SK-N-SH (cell line): ENCODE measurements around the gene CLMP. TPM values are rescaled to one million over a fixed set of nuclear protein-coding genes. Genes with fewer than 3 reads are reported as not detected.

Source experiments
- CTCF ChIA-PET: fragments of 300-600, 350-600 bp; formaldehyde crosslinking; extraction: SDS; loops from one replicate; lab custom pipeline; 2021; lab: Yijun Ruan, JAX
- POLR2A ChIA-PET: fragments of 350-600 bp; sonication (Branson Sonifier 250); formaldehyde crosslinking; extraction: SDS; loops from one replicate; lab custom pipeline; 2020; ENCODE audit warnings: antibody characterized with exemption, inconsistent platforms; lab: Yijun Ruan, JAX
- DNase-seq: peaks from one replicate; pipeline ENCODE4 v3.0.0; 2012
- H2AFZ ChIP-seq: fragments of 200-600 bp; sonication (generic); 2 replicates; pipeline ENCODE4 v1.8.1; 2016; ENCODE audit warnings: antibody characterized with exemption, mild to moderate bottlenecking, low read depth
- H3F3A ChIP-seq: fragments of 200-600 bp; sonication (generic); replicated peaks from 2 replicates; pipeline ENCODE3; 2016; ENCODE audit warnings: antibody characterized with exemption, mild to moderate bottlenecking; ENCODE audit not compliant: insufficient read depth
- H3K27ac ChIP-seq, 2 experiments: fragments of 200-500 bp in 1 of 2; fragments of 200-600 bp in 1 of 2; sonication (Bioruptor generic) in 1 of 2; sonication (generic), shearing (Covaris generic) in 1 of 2; 2 replicates each; pipeline versions ENCODE4 v1.5.1 to v1.6.1; 2014 to 2016; ENCODE audit warnings: low read depth in 2 of 2, inconsistent platforms in 1 of 2, low read length in 1 of 2, mild to moderate bottlenecking in 1 of 2, mixed read lengths in 1 of 2
- H3K27me3 ChIP-seq: fragments of 200-600 bp; sonication (generic), shearing (Covaris generic); 2 replicates; pipeline ENCODE4 v1.6.1; 2016; ENCODE audit warnings: mixed run types; ENCODE audit not compliant: insufficient read depth
- H3K36me3 ChIP-seq, 2 experiments: fragments of 200-500 bp in 1 of 2; fragments of 200-600 bp in 1 of 2; sonication (Bioruptor generic) in 1 of 2; sonication (generic) in 1 of 2; replicated peaks in 1 of 2; 2 replicates each; pipeline versions ENCODE3 to v1.5.1; 2014 to 2016; ENCODE audit warnings: low read length in 1 of 2, mild to moderate bottlenecking in 1 of 2; ENCODE audit not compliant: insufficient read depth in 2 of 2, control insufficient read depth in 1 of 2
- H3K4me1 ChIP-seq, 2 experiments: fragments of 200-500 bp in 1 of 2; fragments of 200-600 bp in 1 of 2; sonication (Bioruptor generic) in 1 of 2; sonication (generic), shearing (Covaris generic) in 1 of 2; 2 replicates each; pipeline versions ENCODE4 v1.5.1 to v1.6.1; 2014 to 2016; ENCODE audit warnings: low read depth in 1 of 2, low read length in 1 of 2, mixed run types in 1 of 2; ENCODE audit not compliant: insufficient read depth in 2 of 2, control insufficient read depth in 1 of 2
- H3K4me2 ChIP-seq: fragments of 200-600 bp; sonication (generic), shearing (Covaris generic); 2 replicates; pipeline ENCODE4 v1.6.1; 2017; ENCODE audit warnings: mixed run types
- H3K4me3 ChIP-seq, 2 experiments: fragments of 200-500 bp in 1 of 2; fragments of 200-600 bp in 1 of 2; sonication (Bioruptor generic) in 1 of 2; sonication (generic), shearing (Covaris generic) in 1 of 2; 2 replicates each; pipeline versions ENCODE4 v1.5.1 to v1.8.1; 2014 to 2016; ENCODE audit warnings: low read depth in 2 of 2, inconsistent platforms in 1 of 2, low read length in 1 of 2, mild to moderate bottlenecking in 1 of 2, mixed read lengths in 1 of 2, moderate library complexity in 1 of 2
- H3K79me2 ChIP-seq: fragments of 200-600 bp; sonication (generic); 2 replicates; pipeline ENCODE4 v1.8.1; 2017; ENCODE audit warnings: mild to moderate bottlenecking; ENCODE audit not compliant: insufficient read depth
- H3K9ac ChIP-seq: fragments of 200-600 bp; sonication (generic); 2 replicates; pipeline ENCODE4 v1.6.1; 2017; ENCODE audit warnings: mixed run types
- H3K9me2 ChIP-seq: fragments of 200-600 bp; sonication (generic); 2 replicates; pipeline ENCODE4 v1.6.1; 2017; ENCODE audit warnings: mixed run types
- H3K9me3 ChIP-seq: fragments of 200-600 bp; sonication (generic); 2 replicates; pipeline ENCODE4 v1.6.1; 2017; ENCODE audit warnings: mixed run types, mild to moderate bottlenecking, moderate library complexity
- H4K20me1 ChIP-seq: fragments of 200-600 bp; sonication (generic); 2 replicates; pipeline ENCODE4 v1.6.1; 2017; ENCODE audit warnings: mild to moderate bottlenecking, mixed run types; ENCODE audit not compliant: insufficient read depth
- FOXJ3 ChIP-seq: sonication (generic); formaldehyde crosslinking; IDR thresholded peaks from 2 replicates; pipeline ENCODE4 v1.5.1; 2020; ENCODE audit warnings: mild to moderate bottlenecking, missing genetic modification reagents
- GABPA ChIP-seq: IDR thresholded peaks from 2 replicates; pipeline ENCODE4 v1.4.0; 2012; ENCODE audit warnings: low read depth, mild to moderate bottlenecking
- JUND ChIP-seq: IDR thresholded peaks from 2 replicates; pipeline ENCODE4 v1.4.0; 2012
- MEF2A ChIP-seq: IDR thresholded peaks from 2 replicates; pipeline ENCODE4 v1.4.0; 2012; ENCODE audit warnings: low read depth, borderline replicate concordance
- MXI1 ChIP-seq: IDR thresholded peaks from 2 replicates; pipeline ENCODE4 v1.6.1; 2012; ENCODE audit warnings: mild to moderate bottlenecking, low read depth, low read length, improper control_type of control experiment
- NFIC ChIP-seq: IDR thresholded peaks from 2 replicates; pipeline ENCODE4 v1.4.0; 2012; ENCODE audit warnings: borderline replicate concordance
- NRF1 ChIP-seq: IDR thresholded peaks from 2 replicates; pipeline ENCODE4 v1.6.1; 2012; ENCODE audit warnings: low read depth, mild to moderate bottlenecking, low read length
- RAD21 ChIP-seq: IDR thresholded peaks from 2 replicates; pipeline ENCODE4 v1.6.1; 2012; ENCODE audit warnings: mild to moderate bottlenecking, low read length
- REST ChIP-seq: IDR thresholded peaks from 2 replicates; pipeline ENCODE4 v1.6.1; 2012; ENCODE audit warnings: mild to moderate bottlenecking, low read depth, low read length, moderate library complexity
- RXRA ChIP-seq: IDR thresholded peaks from 2 replicates; pipeline ENCODE4 v1.4.0; 2012; ENCODE audit warnings: low read depth, mild to moderate bottlenecking, borderline replicate concordance
- SIN3A ChIP-seq: IDR thresholded peaks from 2 replicates; pipeline ENCODE4 v1.6.1; 2012; ENCODE audit warnings: low read depth, mild to moderate bottlenecking, low read length, moderate library complexity, borderline replicate concordance
- TCF12 ChIP-seq: IDR thresholded peaks from 2 replicates; pipeline ENCODE4 v1.4.0; 2012
- TEAD4 ChIP-seq: IDR thresholded peaks from 2 replicates; pipeline ENCODE4 v1.4.0; 2012; ENCODE audit warnings: mild to moderate bottlenecking, borderline replicate concordance; ENCODE audit not compliant: insufficient read depth
- YY1 ChIP-seq: IDR thresholded peaks from 2 replicates; pipeline ENCODE4 v1.4.0; 2012; ENCODE audit warnings: low read depth, mild to moderate bottlenecking
- WGBS: methylation state at CpG from one replicate; pipeline ENCODE4 v1.1.6; 2017; ENCODE audit warnings: low lambda C conversion rate; 5-methylcytosine and 5-hydroxymethylcytosine counted together
- polyA plus RNA-seq, 3 experiments: library from polyadenylated mRNA; depleted of rRNA; stranded (reverse); fragments of >200 nt; gene quantifications; 2 replicates each; pipeline ENCODE4 v1.2.3, GENCODE V29; 2012
- TF ChIP-seq, protein P1 (sequence below): IDR thresholded peaks from 2 replicates; pipeline ENCODE4; 2012

The CLMP gene
- polyA plus RNA-seq, 1 of the 3 experiments (the other 2 are of a cell fraction) = 61.9 TPM

DNA sequence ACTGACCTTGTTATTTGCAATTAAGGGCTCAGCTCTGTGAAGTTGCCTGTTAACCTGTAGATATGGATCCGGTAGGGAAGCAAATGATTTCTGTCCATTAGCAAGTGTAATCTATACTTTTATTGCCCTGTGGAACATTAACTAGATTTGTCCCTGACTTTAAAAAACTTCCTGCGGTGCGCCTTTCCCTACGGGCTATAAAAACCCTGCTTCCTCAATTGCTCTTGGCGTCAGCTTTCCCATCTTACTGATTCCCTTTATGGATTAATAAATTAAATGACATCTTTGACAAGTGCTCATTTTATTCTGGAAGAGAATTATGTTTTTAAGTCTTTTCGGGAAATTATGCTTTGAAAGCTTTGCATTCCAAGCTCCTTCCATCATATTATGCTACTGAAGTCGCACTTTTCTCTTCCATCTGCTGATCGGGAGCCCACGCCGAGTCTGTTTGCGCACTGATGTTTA lies 18.3 kb upstream of the CLMP start (continued):
- TF ChIP-seq FOXJ3 (no peak), NFIC (no peak), NRF1 (no peak)
- TF ChIP-seq, protein P1, sequence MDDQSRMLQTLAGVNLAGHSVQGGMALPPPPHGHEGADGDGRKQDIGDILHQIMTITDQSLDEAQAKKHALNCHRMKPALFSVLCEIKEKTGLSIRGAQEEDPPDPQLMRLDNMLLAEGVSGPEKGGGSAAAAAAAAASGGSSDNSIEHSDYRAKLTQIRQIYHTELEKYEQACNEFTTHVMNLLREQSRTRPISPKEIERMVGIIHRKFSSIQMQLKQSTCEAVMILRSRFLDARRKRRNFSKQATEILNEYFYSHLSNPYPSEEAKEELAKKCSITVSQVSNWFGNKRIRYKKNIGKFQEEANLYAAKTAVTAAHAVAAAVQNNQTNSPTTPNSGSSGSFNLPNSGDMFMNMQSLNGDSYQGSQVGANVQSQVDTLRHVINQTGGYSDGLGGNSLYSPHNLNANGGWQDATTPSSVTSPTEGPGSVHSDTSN = no peak

GRCh38 chr11:123212406-123212805 lies 17.4 kb upstream of the CLMP start:
- 100% methylated on average over 1 of the region's 1 CpG for WGBS
- no peaks in the 10 kb centered on the region for H3K36me3 ChIP-seq
- H3K9me3 ChIP-seq = no peaks in the 10 kb centered on the region
- TF ChIP-seq REST = no peak
- TF ChIP-seq, protein P1 = peak; percentile 27; the same call in 1 of the 2 replicates
- H4K20me1 ChIP-seq = no peaks in the 10 kb centered on the region
- peak overlapping the region in 1 of 2 experiments; percentile 2; a peak in 1 of 4 replicates for H3K27ac ChIP-seq
- H3K79me2 ChIP-seq = no peaks in the 10 kb centered on the region
- no peak overlapping the region for H3K9ac ChIP-seq
- ChIA-PET POLR2A (no interaction called here), CTCF (interaction anchor here (1.0 to 1.1 kb wide), 2 partner anchors 9 to 150 kb away, joined by 3 read pairs; partner anchors contain the start of gene HSPA8)
- H3K9me2 ChIP-seq = no peaks in the 10 kb centered on the region
- no peak overlapping the region for H2AFZ ChIP-seq
- H3K4me1 ChIP-seq = peaks cover 6 to 9% of the 10 kb centered on the region in 2 experiments; a peak in 2 of 4 replicates
- H3K4me2 ChIP-seq = no peak overlapping the region
- no peak for DNase-seq
- peaks cover 10% of the 10 kb centered on the region for H3F3A ChIP-seq
- no peaks in the 10 kb centered on the region for H3K27me3 ChIP-seq
- H3K4me3 ChIP-seq = no peak overlapping the region

DNA sequence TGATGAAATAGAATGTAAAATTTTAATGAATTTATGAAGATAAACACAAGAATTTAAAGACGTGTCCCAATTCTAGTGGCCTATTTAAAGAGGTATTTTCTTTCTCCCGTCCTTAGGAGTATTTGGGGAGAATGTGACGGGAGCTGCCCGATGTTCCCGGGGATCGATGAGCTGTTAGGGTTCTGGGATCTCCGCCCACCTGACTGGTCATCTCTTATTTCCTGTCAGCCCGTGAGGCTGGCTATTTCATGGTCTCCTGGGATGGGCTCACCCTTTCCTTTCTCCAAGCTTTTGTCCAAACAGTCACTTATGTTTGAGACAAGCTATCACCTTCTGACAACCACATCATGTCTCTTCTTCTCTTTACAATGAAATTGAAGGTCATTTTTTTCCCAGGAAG lies 16.9 kb upstream of the CLMP start:
- Histone ChIP-seq H3K79me2 (no peaks in the 10 kb centered on the region), H3K4me1 (peaks cover 9% of the 10 kb centered on the region in 2 experiments; a peak in 2 of 4 replicates), H3K9ac (no peak overlapping the region), H3K4me3 (no peak overlapping the region), H2AFZ (no peak overlapping the region), H3K27me3 (no peaks in the 10 kb centered on the region), H3K9me3 (no peaks in the 10 kb centered on the region), H3F3A (peaks cover 10% of the 10 kb centered on the region), H3K4me2 (no peak overlapping the region), H3K9me2 (no peaks in the 10 kb centered on the region), H3K36me3 (no peaks in the 10 kb centered on the region), H3K27ac (peak overlapping the region in 1 of 2 experiments; percentile 2; a peak in 1 of 4 replicates), H4K20me1 (no peaks in the 10 kb centered on the region)
- DNase-seq = no peak
- WGBS = 70% methylated on average over 8 of the region's 8 CpGs
- POLR2A ChIA-PET = no interaction called here
- CTCF ChIA-PET = interaction anchor here (1.0 to 3.8 kb wide), 3 partner anchors 8 to 150 kb away, joined by 3 to 16 read pairs (median 3); partner anchors contain the start of gene HSPA8
- no peak for TF ChIP-seq YY1
- TF ChIP-seq NRF1 = no peak
- no peak for TF ChIP-seq GABPA
- no peak for TF ChIP-seq RXRA
- no peak for TF ChIP-seq TEAD4
- no peak for TF ChIP-seq JUND
- TF ChIP-seq SIN3A = no peak
- TF ChIP-seq RAD21 = no peak
- TF ChIP-seq MXI1 = no peak
- no peak for TF ChIP-seq FOXJ3
- TF ChIP-seq REST = no peak
- no peak for TF ChIP-seq MEF2A
- no peak for TF ChIP-seq TCF12
